ENCODE measurements around the gene ADGRL3. TPM values are rescaled to one million over a fixed set of nuclear protein-coding genes. Genes with fewer than 3 reads are reported as not detected.

ADGRL3 gene
- total and polyA plus RNA-seq, 4 donors, result 0.39 to 59.9 (median 2.9) TPM

DNA sequence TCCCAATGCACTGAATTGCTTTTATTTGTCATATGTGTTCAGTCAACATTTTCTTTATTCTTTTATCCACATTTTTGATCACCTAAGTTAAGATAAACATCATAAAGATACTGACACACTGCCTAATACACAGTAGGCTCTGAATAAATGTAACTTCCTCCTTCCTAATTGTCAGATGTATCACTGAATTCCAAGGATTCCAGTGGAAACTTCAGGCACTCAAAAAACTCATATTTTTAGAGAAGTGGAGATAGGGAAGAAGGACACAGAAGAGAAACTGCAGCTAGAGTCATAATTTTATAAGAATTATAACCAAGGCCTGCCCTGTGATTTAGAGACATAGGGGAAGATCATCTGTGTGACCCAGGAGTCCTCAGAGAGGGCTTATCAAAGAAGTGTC, 753.3 kb downstream of the ADGRL3 start:
- no peak overlapping the region for H3K4me3 ChIP-seq
- H3K27ac ChIP-seq (ENCODE audit: low read depth in 1 of 2, low read length in 1 of 2), result no peak overlapping the region
- no peaks in the 10 kb centered on the region for H3K4me1 ChIP-seq (ENCODE audit: control insufficient read depth in 5 of 5, insufficient read depth in 5 of 5, low read length in 5 of 5)
- DNase-seq (no peak), ATAC-seq (ENCODE audit: insufficient read depth, low FRiP score) (no peak)
- H3K27me3 ChIP-seq (ENCODE audit: control insufficient read depth in 3 of 3, insufficient read depth in 3 of 3, low read length in 2 of 3), result no peaks in the 10 kb centered on the region
- H3K9ac ChIP-seq (ENCODE audit: insufficient read depth in 1 of 2, low read length in 2 of 2), result no peak overlapping the region
- TF ChIP-seq, protein P1, sequence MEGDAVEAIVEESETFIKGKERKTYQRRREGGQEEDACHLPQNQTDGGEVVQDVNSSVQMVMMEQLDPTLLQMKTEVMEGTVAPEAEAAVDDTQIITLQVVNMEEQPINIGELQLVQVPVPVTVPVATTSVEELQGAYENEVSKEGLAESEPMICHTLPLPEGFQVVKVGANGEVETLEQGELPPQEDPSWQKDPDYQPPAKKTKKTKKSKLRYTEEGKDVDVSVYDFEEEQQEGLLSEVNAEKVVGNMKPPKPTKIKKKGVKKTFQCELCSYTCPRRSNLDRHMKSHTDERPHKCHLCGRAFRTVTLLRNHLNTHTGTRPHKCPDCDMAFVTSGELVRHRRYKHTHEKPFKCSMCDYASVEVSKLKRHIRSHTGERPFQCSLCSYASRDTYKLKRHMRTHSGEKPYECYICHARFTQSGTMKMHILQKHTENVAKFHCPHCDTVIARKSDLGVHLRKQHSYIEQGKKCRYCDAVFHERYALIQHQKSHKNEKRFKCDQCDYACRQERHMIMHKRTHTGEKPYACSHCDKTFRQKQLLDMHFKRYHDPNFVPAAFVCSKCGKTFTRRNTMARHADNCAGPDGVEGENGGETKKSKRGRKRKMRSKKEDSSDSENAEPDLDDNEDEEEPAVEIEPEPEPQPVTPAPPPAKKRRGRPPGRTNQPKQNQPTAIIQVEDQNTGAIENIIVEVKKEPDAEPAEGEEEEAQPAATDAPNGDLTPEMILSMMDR (IDR thresholded peaks at IDR 0.05; ENCODE audit: control extremely low read depth, extremely low read depth), result no peak
- no peaks in the 10 kb centered on the region for H3K9me3 ChIP-seq (ENCODE audit: control insufficient read depth in 4 of 4, insufficient read depth in 3 of 4, low read length in 3 of 4)
- H3K36me3 ChIP-seq (ENCODE audit: control insufficient read depth in 4 of 4, insufficient read depth in 4 of 4, low read length in 4 of 4), result no peaks in the 10 kb centered on the region

DNA sequence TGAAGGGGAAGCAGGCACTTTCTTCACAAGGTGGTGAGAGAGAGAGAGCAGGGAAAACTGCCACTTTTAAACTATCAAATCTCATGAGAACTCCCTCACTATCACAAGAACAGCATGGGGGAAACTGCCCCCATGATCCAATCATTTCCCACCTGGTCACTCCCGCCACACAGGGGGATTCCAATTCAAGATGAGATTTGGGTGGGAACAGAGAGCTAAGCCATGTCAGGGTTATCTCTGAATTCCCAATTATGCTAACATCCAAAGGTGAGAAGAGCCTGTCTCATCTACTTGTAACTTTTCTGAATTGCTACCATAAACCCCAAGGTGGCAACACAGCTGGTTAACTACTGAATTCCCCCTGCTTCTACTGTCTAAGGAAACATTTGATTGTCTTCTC, 758.5 kb downstream of the ADGRL3 start:
- no peak for DNase-seq
- Histone ChIP-seq H3K4me1 (ENCODE audit: control insufficient read depth in 5 of 5, insufficient read depth in 5 of 5, low read length in 5 of 5) (no peaks in the 10 kb centered on the region), H3K27ac (ENCODE audit: low read depth in 1 of 2, low read length in 1 of 2) (no peak overlapping the region), H3K4me3 (no peak overlapping the region), H3K9ac (ENCODE audit: insufficient read depth in 1 of 2, low read length in 2 of 2) (no peak overlapping the region), H3K36me3 (ENCODE audit: control insufficient read depth in 4 of 4, insufficient read depth in 4 of 4, low read length in 4 of 4) (no peaks in the 10 kb centered on the region), H3K9me3 (ENCODE audit: control insufficient read depth in 4 of 4, insufficient read depth in 3 of 4, low read length in 3 of 4) (no peaks in the 10 kb centered on the region), H3K27me3 (ENCODE audit: control insufficient read depth in 3 of 3, insufficient read depth in 3 of 3, low read length in 2 of 3) (no peaks in the 10 kb centered on the region)
- 90 to 94% methylated on average over 1 of the region's 1 CpG for WGBS, 2 donors
- no peak for ATAC-seq (ENCODE audit: insufficient read depth, low FRiP score)
- TF ChIP-seq, protein P1 (IDR thresholded peaks at IDR 0.05; ENCODE audit: control extremely low read depth, extremely low read depth), result no peak

DNA sequence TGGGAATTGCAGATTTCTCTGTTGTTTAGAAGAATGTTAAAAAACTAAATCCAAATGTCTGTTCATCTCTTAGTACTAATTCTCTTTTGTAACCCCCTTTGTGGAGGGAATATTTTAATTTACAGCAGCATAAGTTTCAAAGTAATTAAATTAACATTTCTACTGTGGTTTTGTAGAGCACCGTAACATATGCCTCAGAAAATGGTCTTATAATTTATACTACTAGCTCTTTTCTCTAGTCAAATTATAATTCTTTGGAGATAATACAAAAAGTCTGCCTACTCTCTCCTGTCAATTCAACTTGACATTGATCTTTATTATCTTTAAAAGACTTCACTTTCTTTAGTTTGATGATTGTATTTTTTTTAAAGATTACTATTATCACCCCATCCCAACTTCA, 759.0 kb downstream of the ADGRL3 start:
- 90 to 98% methylated on average over 1 of the region's 1 CpG for WGBS, 2 donors
- H3K4me1 ChIP-seq (ENCODE audit: control insufficient read depth in 5 of 5, insufficient read depth in 5 of 5, low read length in 5 of 5), result no peaks in the 10 kb centered on the region
- no peaks in the 10 kb centered on the region for H3K9me3 ChIP-seq (ENCODE audit: control insufficient read depth in 4 of 4, insufficient read depth in 3 of 4, low read length in 3 of 4)
- H3K27me3 ChIP-seq (ENCODE audit: control insufficient read depth in 3 of 3, insufficient read depth in 3 of 3, low read length in 2 of 3), result no peaks in the 10 kb centered on the region
- H3K4me3 ChIP-seq, result no peak overlapping the region
- ATAC-seq (ENCODE audit: insufficient read depth, low FRiP score) (no peak), DNase-seq (no peak)
- H3K27ac ChIP-seq (ENCODE audit: low read depth in 1 of 2, low read length in 1 of 2), result no peak overlapping the region
- H3K9ac ChIP-seq (ENCODE audit: insufficient read depth in 1 of 2, low read length in 2 of 2), result no peak overlapping the region
- no peaks in the 10 kb centered on the region for H3K36me3 ChIP-seq (ENCODE audit: control insufficient read depth in 4 of 4, insufficient read depth in 4 of 4, low read length in 4 of 4)
- TF ChIP-seq, protein P1 (IDR thresholded peaks at IDR 0.05; ENCODE audit: control extremely low read depth, extremely low read depth), result no peak

DNA sequence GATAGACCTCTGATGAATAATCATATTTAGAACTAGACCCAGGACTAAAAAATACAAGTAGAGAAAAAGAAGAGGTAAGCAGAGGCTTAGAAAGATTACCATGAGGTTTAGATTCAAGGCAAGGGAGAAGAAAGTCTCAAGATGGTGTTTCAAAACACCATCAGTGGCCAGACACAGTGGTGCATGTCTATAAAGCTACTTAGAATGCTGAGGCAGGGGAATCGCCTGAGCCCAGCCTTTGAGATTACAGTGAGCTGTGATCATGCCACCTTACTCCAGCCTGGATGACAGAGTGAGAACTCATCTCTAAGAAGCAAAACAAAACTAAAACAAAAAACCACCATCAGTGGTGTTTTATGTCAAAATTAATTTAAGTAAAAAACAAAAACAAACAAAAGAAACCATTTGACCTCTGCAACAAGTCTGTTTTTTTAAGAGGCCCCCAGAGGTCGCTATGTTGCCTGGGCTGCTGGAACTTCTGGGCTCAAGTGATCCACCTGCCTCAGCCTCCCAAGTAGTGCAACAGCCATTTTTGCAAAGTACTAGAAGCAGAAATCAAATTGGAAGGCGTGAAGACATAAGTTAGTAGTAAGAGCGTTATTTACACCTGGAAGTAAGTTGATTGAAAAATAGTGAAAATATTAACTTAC, 784.3 kb downstream of the ADGRL3 start:
- Histone ChIP-seq H3K9ac (ENCODE audit: insufficient read depth in 1 of 2, low read length in 2 of 2) (no peak overlapping the region), H3K27me3 (ENCODE audit: control insufficient read depth in 3 of 3, insufficient read depth in 3 of 3, low read length in 2 of 3) (no peaks in the 10 kb centered on the region), H3K4me3 (no peak overlapping the region), H3K4me1 (ENCODE audit: control insufficient read depth in 5 of 5, insufficient read depth in 5 of 5, low read length in 5 of 5) (no peaks in the 10 kb centered on the region), H3K27ac (ENCODE audit: low read depth in 1 of 2, low read length in 1 of 2) (no peak overlapping the region), H3K36me3 (ENCODE audit: control insufficient read depth in 4 of 4, insufficient read depth in 4 of 4, low read length in 4 of 4) (no peaks in the 10 kb centered on the region), H3K9me3 (ENCODE audit: control insufficient read depth in 4 of 4, insufficient read depth in 3 of 4, low read length in 3 of 4) (peaks cover 0 to 2% (median 0%) of the 10 kb centered on the region in 4 donors)
- ATAC-seq (ENCODE audit: insufficient read depth, low FRiP score) (no peak), DNase-seq (no peak)
- WGBS, 2 donors, result 81 to 87% methylated on average over 4 of the region's 4 CpGs
- TF ChIP-seq, protein P1 (IDR thresholded peaks at IDR 0.05; ENCODE audit: control extremely low read depth, extremely low read depth), result no peak
